8988T (cell line): ENCODE data around the gene ZNF772.
"Not testable (repeated sequence)": the region's sequence is repeated elsewhere in the genome, so short reads cannot be mapped to it uniquely, and the experiment has no call there.

Experiments used
- DNase-seq: peaks from one replicate; pipeline ENCODE4 v3.0.0; 2011

The ZNF772 gene

GRCh38 chr19:57477191-57478008, at the start of gene ZNF772:
Gene ZNF772, minus strand, starts transcription at chr19:57477566. Its CDS starts 257 bp downstream, at chr19:57477309.
- DNase-seq, result peak; percentile 70

- not testable (repeated sequence) for DNase-seq
Measured at GRCh38 chr19:57518021-57518420, 40.7 kb upstream of the ZNF772 start.

GRCh38 chr19:57515255-57515654, 37.9 kb upstream of the ZNF772 start:
- no peak for DNase-seq

GRCh38 chr19:57512845-57513244, 35.5 kb upstream of the ZNF772 start:
- no peak for DNase-seq

GRCh38 chr19:57511484-57511883, 34.1 kb upstream of the ZNF772 start:
- DNase-seq, result no peak

GRCh38 chr19:57506163-57506562, 28.8 kb upstream of the ZNF772 start:
- DNase-seq, result no peak

GRCh38 chr19:57500400-57500799, 23.0 kb upstream of the ZNF772 start:
- not testable (repeated sequence) for DNase-seq

GRCh38 chr19:57499680-57500395, 22.5 kb upstream of the ZNF772 start, which contains the start of gene ZNF773:
Gene ZNF773, plus strand, starts transcription at chr19:57499938. Its CDS starts 143 bp downstream, at chr19:57500081.
- peak; percentile 44 for DNase-seq

GRCh38 chr19:57499332-57499679, 21.9 kb upstream of the ZNF772 start:
- DNase-seq, result not testable (repeated sequence)

GRCh38 chr19:57488299-57488644, 10.9 kb upstream of the ZNF772 start:
- DNase-seq, result not testable (repeated sequence)

- DNase-seq, result peak; percentile 63
Measured at GRCh38 chr19:57487477-57488298, 10.3 kb upstream of the ZNF772 start, which contains the start of gene ZNF419. Gene ZNF419, plus strand, starts transcription at chr19:57487750. Its CDS starts 201 bp downstream, at chr19:57487951.

- no peak for DNase-seq
Measured at GRCh38 chr19:57473646-57474045, 3.7 kb downstream of the ZNF772 start.

- DNase-seq, result no peak
Measured at GRCh38 chr19:57466489-57466888, 10.9 kb downstream of the ZNF772 start.

GRCh38 chr19:57465680-57466381, 11.5 kb downstream of the ZNF772 start:
- DNase-seq, result no peak

- DNase-seq, result no peak
Measured at GRCh38 chr19:57452307-57452706, 25.1 kb downstream of the ZNF772 start.

GRCh38 chr19:57443121-57443696, 34.2 kb downstream of the ZNF772 start:
- no peak for DNase-seq

- DNase-seq, result no peak
Measured at GRCh38 chr19:57441979-57442752, 35.2 kb downstream of the ZNF772 start.

GRCh38 chr19:57438925-57439324, 38.4 kb downstream of the ZNF772 start:
- DNase-seq, result no peak

- DNase-seq, result no peak
Measured at GRCh38 chr19:57437931-57438330, 39.4 kb downstream of the ZNF772 start.

GRCh38 chr19:57436417-57436816, 40.9 kb downstream of the ZNF772 start:
- DNase-seq, result no peak
